SU-DHL-6 (cell line): ENCODE results near the gene GDF7.

Source experiments
- CTCF ChIP-seq: fragments of 200-600 bp; sonication (generic); IDR thresholded peaks from one replicate; pipeline ENCODE4 v1.5.1; 2017; ENCODE audit warnings: antibody characterized with exemption, mild to moderate bottlenecking, low read length, moderate library complexity; ENCODE audit not compliant: insufficient read depth, poor library complexity, severe bottlenecking
- EZH2phosphoT487 ChIP-seq: fragments of 200-600 bp; sonication (generic), shearing (Covaris generic); conservative IDR thresholded peaks from 2 replicates; pipeline ENCODE4 v1.6.1; 2018; ENCODE audit warnings: mild to moderate bottlenecking, antibody characterized with exemption, low read length, moderate library complexity, mixed read lengths

- TF ChIP-seq CTCF, result no peak
- no peak for TF ChIP-seq EZH2phosphoT487
Measured at GRCh38 chr2:20674974-20675679, 8.2 kb downstream of the GDF7 start.
